ENCODE data around the gene KNSTRN.

- TF ChIP-seq EZH2 (IDR thresholded peaks at IDR 0.05; ENCODE audit: borderline replicate concordance, low read depth, low read length, severe bottlenecking): no peak
- TF ChIP-seq, protein P1, sequence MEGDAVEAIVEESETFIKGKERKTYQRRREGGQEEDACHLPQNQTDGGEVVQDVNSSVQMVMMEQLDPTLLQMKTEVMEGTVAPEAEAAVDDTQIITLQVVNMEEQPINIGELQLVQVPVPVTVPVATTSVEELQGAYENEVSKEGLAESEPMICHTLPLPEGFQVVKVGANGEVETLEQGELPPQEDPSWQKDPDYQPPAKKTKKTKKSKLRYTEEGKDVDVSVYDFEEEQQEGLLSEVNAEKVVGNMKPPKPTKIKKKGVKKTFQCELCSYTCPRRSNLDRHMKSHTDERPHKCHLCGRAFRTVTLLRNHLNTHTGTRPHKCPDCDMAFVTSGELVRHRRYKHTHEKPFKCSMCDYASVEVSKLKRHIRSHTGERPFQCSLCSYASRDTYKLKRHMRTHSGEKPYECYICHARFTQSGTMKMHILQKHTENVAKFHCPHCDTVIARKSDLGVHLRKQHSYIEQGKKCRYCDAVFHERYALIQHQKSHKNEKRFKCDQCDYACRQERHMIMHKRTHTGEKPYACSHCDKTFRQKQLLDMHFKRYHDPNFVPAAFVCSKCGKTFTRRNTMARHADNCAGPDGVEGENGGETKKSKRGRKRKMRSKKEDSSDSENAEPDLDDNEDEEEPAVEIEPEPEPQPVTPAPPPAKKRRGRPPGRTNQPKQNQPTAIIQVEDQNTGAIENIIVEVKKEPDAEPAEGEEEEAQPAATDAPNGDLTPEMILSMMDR (IDR thresholded peaks at IDR 0.05; ENCODE audit: borderline replicate concordance, extremely low read depth, low read length, poor library complexity, severe bottlenecking): no peak
Measured at GRCh38 chr15:40405501-40406381, 23.2 kb downstream of the KNSTRN start, which contains the start of gene IVD.

Measured in DND-41 (cell line).